ENCODE data around the gene MMUT. TPM values are rescaled to one million over a fixed set of nuclear protein-coding genes. Genes with fewer than 3 reads are reported as not detected.

Gene MMUT
- total RNA-seq, 1 donor from 2014 or later, result 38.3 TPM

DNA sequence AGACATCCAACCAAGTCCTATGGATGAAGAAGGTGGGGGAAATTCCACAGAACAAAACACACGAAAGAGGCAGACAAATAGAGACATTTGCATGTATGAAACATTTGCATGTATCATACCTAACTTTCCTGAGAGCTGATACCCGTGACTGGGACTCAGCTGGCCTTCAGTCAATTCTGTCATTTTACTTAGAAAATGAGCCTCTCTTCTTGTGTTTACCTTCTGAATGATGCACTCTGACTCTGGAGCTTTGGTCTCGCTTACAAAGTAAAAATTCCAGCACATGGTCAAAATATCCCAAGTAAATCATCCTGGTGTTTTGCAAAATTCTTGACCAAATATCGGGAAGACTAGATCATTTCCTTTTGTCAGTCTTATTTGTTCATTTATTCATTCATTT lies 46.9 kb downstream of the MMUT start:
- no peaks in the 10 kb centered on the region for H3K4me1 ChIP-seq
- no peak overlapping the region for H3K4me3 ChIP-seq
- no peaks in the 10 kb centered on the region for H3K36me3 ChIP-seq
- H3K9me3 ChIP-seq (replicated peaks), result no peaks in the 10 kb centered on the region
- no peak overlapping the region for H3K27ac ChIP-seq (replicated peaks)
- TF ChIP-seq, protein P1, sequence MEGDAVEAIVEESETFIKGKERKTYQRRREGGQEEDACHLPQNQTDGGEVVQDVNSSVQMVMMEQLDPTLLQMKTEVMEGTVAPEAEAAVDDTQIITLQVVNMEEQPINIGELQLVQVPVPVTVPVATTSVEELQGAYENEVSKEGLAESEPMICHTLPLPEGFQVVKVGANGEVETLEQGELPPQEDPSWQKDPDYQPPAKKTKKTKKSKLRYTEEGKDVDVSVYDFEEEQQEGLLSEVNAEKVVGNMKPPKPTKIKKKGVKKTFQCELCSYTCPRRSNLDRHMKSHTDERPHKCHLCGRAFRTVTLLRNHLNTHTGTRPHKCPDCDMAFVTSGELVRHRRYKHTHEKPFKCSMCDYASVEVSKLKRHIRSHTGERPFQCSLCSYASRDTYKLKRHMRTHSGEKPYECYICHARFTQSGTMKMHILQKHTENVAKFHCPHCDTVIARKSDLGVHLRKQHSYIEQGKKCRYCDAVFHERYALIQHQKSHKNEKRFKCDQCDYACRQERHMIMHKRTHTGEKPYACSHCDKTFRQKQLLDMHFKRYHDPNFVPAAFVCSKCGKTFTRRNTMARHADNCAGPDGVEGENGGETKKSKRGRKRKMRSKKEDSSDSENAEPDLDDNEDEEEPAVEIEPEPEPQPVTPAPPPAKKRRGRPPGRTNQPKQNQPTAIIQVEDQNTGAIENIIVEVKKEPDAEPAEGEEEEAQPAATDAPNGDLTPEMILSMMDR (IDR thresholded peaks at IDR 0.05; ENCODE audit: borderline replicate concordance), result no peak
- no peak for DNase-seq
- intact Hi-C loops (cut with micrococcal nuclease), result loop anchor here (10.0 kb wide), 1 partner anchor 1631 kb away; the partner anchor contains the start of gene OPN5
- H3K27me3 ChIP-seq (ENCODE audit: low read depth), result no peaks in the 10 kb centered on the region

DNA sequence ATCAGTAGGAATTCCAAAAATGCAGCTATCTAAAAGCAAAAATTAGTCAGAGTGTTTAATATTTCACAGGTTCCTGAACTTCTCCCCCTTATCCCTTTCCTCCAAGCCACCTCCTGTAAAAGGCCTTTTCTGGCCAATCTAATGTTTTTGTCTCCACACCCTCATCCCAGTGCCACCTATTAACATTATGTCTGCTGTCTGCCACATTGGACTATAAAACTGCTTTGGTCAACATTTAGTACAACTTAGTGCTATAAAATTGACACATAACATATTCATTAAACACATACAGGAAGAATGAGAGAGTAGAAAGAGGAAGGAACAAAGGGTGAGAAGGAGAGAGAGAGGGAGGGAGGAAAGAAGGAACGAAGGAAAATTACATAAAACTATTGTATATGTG lies 47.7 kb downstream of the MMUT start:
- intact Hi-C loops (cut with micrococcal nuclease), result loop anchor here (10.0 kb wide), 1 partner anchor 1631 kb away; the partner anchor contains the start of gene OPN5
- Histone ChIP-seq H3K27me3 (ENCODE audit: low read depth) (no peaks in the 10 kb centered on the region), H3K27ac (replicated peaks) (no peak overlapping the region), H3K36me3 (no peaks in the 10 kb centered on the region), H3K9me3 (replicated peaks) (no peaks in the 10 kb centered on the region), H3K4me3 (no peak overlapping the region), H3K4me1 (no peaks in the 10 kb centered on the region)
- no peak for DNase-seq
- TF ChIP-seq, protein P1 (IDR thresholded peaks at IDR 0.05; ENCODE audit: borderline replicate concordance), result no peak

DNA sequence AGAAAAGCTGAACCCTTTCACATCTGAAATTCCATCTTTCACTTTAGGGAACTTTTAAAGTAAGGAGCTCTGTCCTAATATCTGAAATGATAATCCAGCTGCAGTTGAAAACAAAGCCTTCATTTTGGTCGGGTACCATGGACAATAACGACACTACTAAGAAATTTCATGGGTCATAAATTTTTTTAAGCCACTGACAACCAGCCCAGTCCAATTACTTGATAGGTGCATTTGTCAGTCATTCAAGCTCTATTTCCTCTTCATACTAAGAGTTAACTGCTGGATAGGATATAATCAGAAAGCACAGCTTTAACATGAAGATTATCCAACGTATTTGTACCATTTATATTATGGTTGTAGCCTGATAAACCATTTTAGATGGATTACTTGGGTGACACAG lies 52.5 kb downstream of the MMUT start:
- no peaks in the 10 kb centered on the region for H3K36me3 ChIP-seq
- intact Hi-C loops (cut with micrococcal nuclease), result loop anchor here (10.0 kb wide), 1 partner anchor 1626 kb away; the partner anchor contains the start of gene OPN5

DNA sequence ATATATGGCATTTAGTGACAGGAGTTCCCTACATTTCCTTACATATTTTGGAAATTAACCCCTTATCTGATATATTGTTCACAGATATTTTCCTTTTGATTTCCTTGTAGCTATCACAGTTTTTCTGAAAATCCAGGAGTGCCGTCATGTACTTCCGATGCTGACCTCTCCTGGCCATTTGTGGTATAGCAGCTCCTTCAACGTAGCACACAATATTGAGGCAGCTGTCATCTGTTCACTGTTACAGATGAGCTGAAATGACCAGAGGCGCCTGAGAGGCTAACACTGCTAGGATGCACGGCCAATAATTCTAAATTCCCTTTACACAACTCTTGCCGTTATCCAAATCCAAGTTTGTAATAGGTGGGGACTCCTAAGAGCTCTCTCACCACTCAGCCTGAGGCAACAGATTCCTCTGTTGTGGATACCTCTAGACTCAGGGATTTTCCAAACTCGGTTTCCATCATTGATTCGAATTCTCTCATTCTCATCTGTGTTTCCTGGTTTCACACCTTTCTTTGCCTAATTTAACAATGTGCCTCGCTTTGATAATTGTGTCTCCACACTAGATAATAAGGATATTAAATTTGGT lies 53.0 kb downstream of the MMUT start:
- Histone ChIP-seq H3K4me1 (no peaks in the 10 kb centered on the region), H3K27me3 (ENCODE audit: low read depth) (no peaks in the 10 kb centered on the region), H3K27ac (replicated peaks) (no peak overlapping the region), H3K36me3 (no peaks in the 10 kb centered on the region), H3K4me3 (no peak overlapping the region), H3K9me3 (replicated peaks) (peaks cover 2% of the 10 kb centered on the region)
- TF ChIP-seq, protein P1 (IDR thresholded peaks at IDR 0.05; ENCODE audit: borderline replicate concordance), result peak; percentile 93
- intact Hi-C loops (cut with micrococcal nuclease), result loop anchor here (10.0 kb wide), 1 partner anchor 1625 kb away; the partner anchor contains the start of gene OPN5
- DNase-seq, result peak; percentile 29

More for the DNA sequence above, 52.5 kb downstream of the MMUT start:
- TF ChIP-seq, protein P1 (IDR thresholded peaks at IDR 0.05; ENCODE audit: borderline replicate concordance), result no peak
- Histone ChIP-seq H3K9me3 (replicated peaks) (no peaks in the 10 kb centered on the region), H3K4me3 (no peak overlapping the region), H3K27me3 (ENCODE audit: low read depth) (no peaks in the 10 kb centered on the region), H3K4me1 (no peaks in the 10 kb centered on the region), H3K27ac (replicated peaks) (no peak overlapping the region)
- DNase-seq, result no peak

DNA sequence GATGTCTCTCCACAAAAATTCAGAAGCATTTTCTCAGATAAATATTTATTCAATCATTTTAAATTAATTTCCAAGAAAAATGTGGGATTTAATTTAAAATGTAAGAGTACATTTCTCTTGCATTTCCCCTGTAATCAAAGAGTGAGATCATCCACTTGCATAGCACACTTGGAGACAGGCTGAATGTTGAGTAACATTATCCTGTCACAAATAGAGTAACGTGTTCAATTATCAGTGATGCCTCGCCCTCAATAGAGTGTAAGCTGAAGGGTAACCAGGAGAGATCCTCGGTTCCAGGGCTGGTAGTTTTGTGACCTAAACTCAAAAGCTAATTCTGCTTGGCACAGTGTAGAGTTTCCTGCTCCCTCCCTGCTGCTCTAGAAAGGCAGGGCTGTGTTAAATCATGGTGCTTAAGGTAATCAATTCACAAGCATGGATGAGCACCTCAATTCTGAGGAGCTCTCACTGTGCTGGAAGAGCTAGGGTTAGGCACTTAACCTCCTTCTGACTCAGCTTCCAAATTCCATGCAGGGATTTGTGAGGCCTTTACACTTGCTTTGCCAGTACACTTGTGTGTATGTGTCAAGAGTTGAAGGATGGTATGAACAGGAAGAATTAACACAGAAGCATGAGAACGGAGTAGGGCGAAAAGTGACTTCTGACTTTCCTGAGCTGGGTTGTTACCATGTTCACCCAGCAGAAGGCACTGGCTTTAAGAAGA lies 56.6 kb downstream of the MMUT start:
- TF ChIP-seq, protein P1 (IDR thresholded peaks at IDR 0.05; ENCODE audit: borderline replicate concordance), result no peak
- Histone ChIP-seq H3K27ac (replicated peaks) (no peak overlapping the region), H3K4me3 (no peak overlapping the region), H3K9me3 (replicated peaks) (peaks cover 9% of the 10 kb centered on the region), H3K36me3 (no peaks in the 10 kb centered on the region), H3K4me1 (no peaks in the 10 kb centered on the region), H3K27me3 (ENCODE audit: low read depth) (no peaks in the 10 kb centered on the region)
- no peak for DNase-seq
- intact Hi-C loops (cut with micrococcal nuclease), result no loop called here

Data from left ventricle myocardium inferior (tissue), 1 donor.